BJ (cell line): ENCODE results near the gene TWNK. TPM values are rescaled to one million over a fixed set of nuclear protein-coding genes. Genes with fewer than 3 reads are reported as not detected.

Experiments used
- CTCF ChIA-PET: fragments of 350-600 bp; formaldehyde crosslinking; extraction: SDS; loops from one replicate; lab custom pipeline; 2021; ENCODE audit warnings: antibody characterized with exemption, inconsistent platforms; lab: Yijun Ruan, JAX
- POLR2A ChIA-PET: fragments of 300-600 bp; sonication (Branson Sonifier 250); formaldehyde crosslinking; extraction: SDS; loops from one replicate; lab custom pipeline; 2021; ENCODE audit warnings: antibody characterized with exemption; lab: Charles Lee
- DNase-seq: peaks from one replicate; pipeline ENCODE4 v3.0.0-alpha.2; 2011; ENCODE audit warnings: low read depth
- H3K27me3 ChIP-seq: 2 replicates; pipeline ENCODE4 v1.6.0; 2011; ENCODE audit warnings: low read length; ENCODE audit not compliant: control insufficient read depth, insufficient read depth
- H3K36me3 ChIP-seq: 2 replicates; pipeline ENCODE4 v1.5.1; 2011; ENCODE audit warnings: low read length; ENCODE audit not compliant: control insufficient read depth, insufficient read depth
- H3K4me3 ChIP-seq: 2 replicates; pipeline ENCODE4 v1.5.1; 2011; ENCODE audit warnings: low read depth, mild to moderate bottlenecking, control low read depth, low read length
- polyA plus RNA-seq: library from polyadenylated mRNA; depleted of rRNA; stranded (reverse); fragments of >200 nt; gene quantifications from 2 replicates; pipeline ENCODE4 v1.2.3, GENCODE V29; 2011
- TF ChIP-seq, protein P1 (sequence below): IDR thresholded peaks from 2 replicates; pipeline ENCODE4 v1.5.1; 2011; ENCODE audit warnings: low read depth, mild to moderate bottlenecking, control low read depth, inconsistent platforms, low read length, moderate library complexity; ENCODE audit not compliant: insufficient read depth

TWNK gene
- polyA plus RNA-seq, 1 experiment: 5.5 TPM

DNA sequence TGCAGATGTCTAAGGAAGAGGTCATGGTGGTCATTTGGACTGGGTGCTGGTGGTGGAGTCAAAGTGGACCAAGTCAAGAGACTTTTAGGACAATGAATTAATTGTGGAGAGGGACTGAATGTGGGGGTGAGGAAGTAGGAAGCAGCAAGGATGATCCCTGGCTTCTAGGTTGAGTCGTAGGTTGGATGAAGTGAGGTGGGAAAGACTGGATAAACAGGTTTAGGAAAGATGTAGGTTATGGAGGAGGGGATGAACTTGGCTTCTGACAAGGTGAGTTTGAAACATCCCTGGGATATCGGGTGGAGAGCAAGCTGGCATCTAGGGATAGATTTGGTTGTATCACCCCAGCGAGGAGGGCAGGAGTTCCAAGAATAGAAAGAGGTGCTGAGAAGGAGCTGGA lies 10.4 kb upstream of the TWNK start:
- H3K27me3 ChIP-seq: no peaks in the 10 kb centered on the region
- POLR2A ChIA-PET: no interaction called here
- TF ChIP-seq, protein P1, sequence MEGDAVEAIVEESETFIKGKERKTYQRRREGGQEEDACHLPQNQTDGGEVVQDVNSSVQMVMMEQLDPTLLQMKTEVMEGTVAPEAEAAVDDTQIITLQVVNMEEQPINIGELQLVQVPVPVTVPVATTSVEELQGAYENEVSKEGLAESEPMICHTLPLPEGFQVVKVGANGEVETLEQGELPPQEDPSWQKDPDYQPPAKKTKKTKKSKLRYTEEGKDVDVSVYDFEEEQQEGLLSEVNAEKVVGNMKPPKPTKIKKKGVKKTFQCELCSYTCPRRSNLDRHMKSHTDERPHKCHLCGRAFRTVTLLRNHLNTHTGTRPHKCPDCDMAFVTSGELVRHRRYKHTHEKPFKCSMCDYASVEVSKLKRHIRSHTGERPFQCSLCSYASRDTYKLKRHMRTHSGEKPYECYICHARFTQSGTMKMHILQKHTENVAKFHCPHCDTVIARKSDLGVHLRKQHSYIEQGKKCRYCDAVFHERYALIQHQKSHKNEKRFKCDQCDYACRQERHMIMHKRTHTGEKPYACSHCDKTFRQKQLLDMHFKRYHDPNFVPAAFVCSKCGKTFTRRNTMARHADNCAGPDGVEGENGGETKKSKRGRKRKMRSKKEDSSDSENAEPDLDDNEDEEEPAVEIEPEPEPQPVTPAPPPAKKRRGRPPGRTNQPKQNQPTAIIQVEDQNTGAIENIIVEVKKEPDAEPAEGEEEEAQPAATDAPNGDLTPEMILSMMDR: no peak
- CTCF ChIA-PET: interaction anchor here (1.5 to 1.6 kb wide), 2 partner anchors 9 to 35 kb away, joined by 3 to 5 read pairs; no protein-coding TSS in a partner anchor
- H3K36me3 ChIP-seq: peaks cover 8% of the 10 kb centered on the region; the same call in 1 of the 2 replicates
- no peak overlapping the region for H3K4me3 ChIP-seq
- DNase-seq: no peak

DNA sequence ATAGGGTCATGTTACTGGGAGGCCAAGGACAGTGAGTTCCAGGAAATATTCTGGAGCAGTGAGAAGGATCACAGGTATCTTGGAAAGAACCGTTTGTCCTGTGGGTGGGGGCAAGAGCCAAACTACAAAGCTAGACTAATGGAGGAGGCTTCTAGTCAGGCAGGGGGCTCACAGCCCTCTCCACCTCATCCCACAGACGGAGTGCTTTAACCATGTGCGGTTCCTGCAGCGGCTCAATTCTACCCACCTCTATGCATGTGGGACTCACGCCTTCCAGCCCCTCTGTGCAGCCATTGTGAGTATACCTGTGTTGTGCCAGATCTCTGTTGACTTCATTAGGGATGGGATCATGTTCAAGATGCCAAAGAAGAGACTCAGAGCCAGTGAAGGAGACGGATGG lies 9.9 kb upstream of the TWNK start:
- ChIA-PET CTCF (no interaction called here), POLR2A (no interaction called here)
- Histone ChIP-seq H3K36me3 (peaks cover 8% of the 10 kb centered on the region; the same call in 1 of the 2 replicates), H3K27me3 (no peaks in the 10 kb centered on the region), H3K4me3 (no peak overlapping the region)
- TF ChIP-seq, protein P1: no peak
- no peak for DNase-seq

DNA sequence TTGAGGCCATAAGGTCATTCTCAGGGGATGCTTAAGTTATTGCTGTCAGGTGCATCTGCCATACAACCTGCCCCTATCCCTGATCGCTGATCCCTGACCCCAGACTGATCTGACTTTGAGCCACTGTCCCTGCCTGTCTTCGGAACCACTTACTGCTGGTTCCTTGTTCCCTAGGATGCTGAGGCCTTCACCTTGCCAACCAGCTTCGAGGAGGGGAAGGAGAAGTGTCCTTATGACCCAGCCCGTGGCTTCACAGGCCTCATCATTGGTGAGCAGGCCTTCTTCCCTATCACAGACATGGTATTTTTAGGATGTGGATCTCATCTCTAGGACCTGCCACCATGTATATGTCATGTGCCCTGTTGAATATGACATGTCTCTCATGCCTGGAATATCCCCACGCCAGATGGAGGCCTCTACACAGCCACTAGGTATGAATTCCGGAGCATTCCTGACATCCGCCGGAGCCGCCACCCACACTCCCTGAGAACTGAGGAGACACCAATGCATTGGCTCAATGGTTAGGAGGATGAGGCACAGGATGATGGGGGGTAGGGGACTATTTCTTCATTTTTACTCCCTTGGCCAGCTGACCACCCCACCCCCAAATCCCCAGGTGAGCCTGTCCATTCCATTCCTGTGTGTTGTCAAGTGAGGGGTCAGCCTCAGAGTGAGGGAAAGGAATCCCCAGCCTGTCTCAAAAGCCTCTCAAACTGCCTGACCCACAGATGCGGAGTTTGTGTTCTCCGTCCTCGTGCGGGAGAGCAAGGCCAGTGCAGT lies 9.0 kb upstream of the TWNK start:
- H3K36me3 ChIP-seq: peaks cover 11% of the 10 kb centered on the region; the same call in 1 of the 2 replicates
- ChIA-PET POLR2A (no interaction called here), CTCF (interaction anchor here (2.2 kb wide), 1 partner anchor 19 kb away, joined by 9 read pairs; no protein-coding TSS in a partner anchor)
- H3K27me3 ChIP-seq: no peaks in the 10 kb centered on the region
- no peak for DNase-seq
- no peak overlapping the region for H3K4me3 ChIP-seq
- TF ChIP-seq, protein P1: no peak

DNA sequence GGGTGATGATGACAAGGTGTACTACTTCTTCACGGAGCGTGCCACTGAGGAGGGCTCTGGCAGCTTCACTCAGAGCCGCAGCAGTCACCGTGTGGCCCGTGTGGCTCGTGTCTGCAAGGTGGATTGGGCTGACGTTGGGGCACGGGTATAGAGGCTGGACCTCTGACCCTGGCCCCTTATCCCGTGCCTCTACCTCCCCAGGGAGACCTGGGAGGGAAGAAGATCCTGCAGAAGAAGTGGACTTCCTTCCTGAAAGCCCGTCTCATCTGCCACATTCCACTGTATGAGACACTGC lies 8.5 kb upstream of the TWNK start:
- TF ChIP-seq, protein P1: no peak
- POLR2A ChIA-PET: no interaction called here
- H3K4me3 ChIP-seq: no peak overlapping the region
- no peak for DNase-seq
- CTCF ChIA-PET: interaction anchor here (2.2 kb wide), 1 partner anchor 19 kb away, joined by 9 read pairs; no protein-coding TSS in a partner anchor
- H3K27me3 ChIP-seq: no peaks in the 10 kb centered on the region
- peaks cover 13% of the 10 kb centered on the region; the same call in 1 of the 2 replicates for H3K36me3 ChIP-seq

DNA sequence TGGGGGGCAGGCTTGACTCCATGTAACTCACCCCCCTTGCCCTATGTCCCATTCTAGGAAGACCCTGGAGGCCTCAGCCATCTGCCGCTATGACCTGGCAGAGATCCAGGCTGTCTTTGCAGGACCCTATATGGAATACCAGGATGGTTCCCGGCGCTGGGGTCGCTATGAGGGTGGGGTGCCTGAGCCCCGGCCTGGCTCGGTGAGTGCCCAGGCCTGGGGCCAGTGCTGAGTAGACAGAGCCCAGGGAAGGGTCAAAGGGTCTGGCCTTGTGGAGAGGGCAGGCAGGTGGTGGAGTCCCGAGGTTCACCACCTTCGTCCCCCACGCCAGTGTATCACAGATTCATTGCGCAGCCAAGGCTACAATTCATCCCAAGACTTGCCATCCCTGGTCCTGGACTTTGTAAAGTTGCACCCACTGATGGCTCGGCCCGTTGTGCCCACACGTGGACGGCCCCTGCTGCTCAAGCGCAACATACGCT lies 7.5 kb upstream of the TWNK start:
- DNase-seq: no peak
- TF ChIP-seq, protein P1: no peak
- Histone ChIP-seq H3K4me3 (no peak overlapping the region), H3K27me3 (no peaks in the 10 kb centered on the region), H3K36me3 (peaks cover 14% of the 10 kb centered on the region; the same call in 1 of the 2 replicates)
- POLR2A ChIA-PET: no interaction called here
- CTCF ChIA-PET: interaction anchor here (2.2 kb wide), 1 partner anchor 18 kb away, joined by 9 read pairs; no protein-coding TSS in a partner anchor
